ENCODE data around the gene PDE6B.
"Not testable (repeated sequence)": the region's sequence is repeated elsewhere in the genome, so short reads cannot be mapped to it uniquely, and the experiment has no call there.

Gene PDE6B

DNA sequence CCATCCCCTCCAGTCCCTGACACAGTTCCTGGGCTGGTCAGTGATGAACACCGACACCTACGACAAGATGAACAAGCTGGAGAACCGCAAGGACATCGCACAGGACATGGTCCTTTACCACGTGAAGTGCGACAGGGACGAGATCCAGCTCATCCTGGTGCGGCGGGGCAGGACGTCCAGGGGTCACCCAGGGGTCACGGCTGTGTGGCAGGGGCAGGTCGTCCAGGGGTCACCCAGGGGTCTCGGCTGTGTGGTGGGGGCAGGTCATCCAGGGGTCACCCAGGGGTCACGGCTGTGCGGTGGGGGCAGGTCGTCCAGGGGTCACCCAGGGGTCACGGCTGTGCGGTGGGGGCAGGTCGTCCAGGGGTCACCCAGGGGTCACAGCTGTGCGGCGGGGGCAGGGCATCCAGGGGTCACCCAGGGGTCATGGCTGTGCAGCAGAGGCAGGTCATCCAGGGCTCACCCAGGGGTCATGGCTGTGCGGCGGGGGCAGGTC, 32.0 kb downstream of the PDE6B start:
- no peak for DNase-seq

GRCh38 chr4:657834-658667, 32.7 kb downstream of the PDE6B start:
- no peak for DNase-seq

- DNase-seq = no peak
Measured at GRCh38 chr4:658681-659667, 33.6 kb downstream of the PDE6B start.

GRCh38 chr4:659851-660250, 34.5 kb downstream of the PDE6B start:
- DNase-seq = no peak

DNA sequence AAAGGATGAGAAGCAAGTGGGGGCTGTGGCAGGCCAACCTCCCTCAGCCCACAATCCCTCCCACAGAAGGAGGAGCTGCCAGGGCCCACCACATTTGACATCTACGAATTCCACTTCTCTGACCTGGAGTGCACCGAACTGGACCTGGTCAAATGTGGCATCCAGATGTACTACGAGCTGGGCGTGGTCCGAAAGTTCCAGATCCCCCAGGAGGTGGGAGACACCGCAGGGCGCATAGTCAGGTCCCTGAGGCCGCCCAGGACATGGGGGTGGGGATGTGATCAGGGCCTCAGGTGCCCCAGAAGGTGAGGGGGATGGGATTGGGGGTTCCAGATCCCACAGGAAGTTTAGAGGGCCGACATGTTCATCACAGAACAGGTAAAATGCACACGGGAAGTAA, 35.0 kb downstream of the PDE6B start:
- no peak for DNase-seq

GRCh38 chr4:661231-661630, 35.9 kb downstream of the PDE6B start:
- no peak for DNase-seq

- no peak for DNase-seq
Measured at GRCh38 chr4:661881-662761, 36.7 kb downstream of the PDE6B start.

- no peak for DNase-seq
Measured at GRCh38 chr4:663046-663437, 37.7 kb downstream of the PDE6B start.

GRCh38 chr4:663438-664428, 38.4 kb downstream of the PDE6B start:
- peak; percentile 79 to 84 for DNase-seq

GRCh38 chr4:664713-665231, 39.4 kb downstream of the PDE6B start:
- DNase-seq = no peak

- DNase-seq = no peak
Measured at GRCh38 chr4:665381-665750, 40.0 kb downstream of the PDE6B start.

DNA sequence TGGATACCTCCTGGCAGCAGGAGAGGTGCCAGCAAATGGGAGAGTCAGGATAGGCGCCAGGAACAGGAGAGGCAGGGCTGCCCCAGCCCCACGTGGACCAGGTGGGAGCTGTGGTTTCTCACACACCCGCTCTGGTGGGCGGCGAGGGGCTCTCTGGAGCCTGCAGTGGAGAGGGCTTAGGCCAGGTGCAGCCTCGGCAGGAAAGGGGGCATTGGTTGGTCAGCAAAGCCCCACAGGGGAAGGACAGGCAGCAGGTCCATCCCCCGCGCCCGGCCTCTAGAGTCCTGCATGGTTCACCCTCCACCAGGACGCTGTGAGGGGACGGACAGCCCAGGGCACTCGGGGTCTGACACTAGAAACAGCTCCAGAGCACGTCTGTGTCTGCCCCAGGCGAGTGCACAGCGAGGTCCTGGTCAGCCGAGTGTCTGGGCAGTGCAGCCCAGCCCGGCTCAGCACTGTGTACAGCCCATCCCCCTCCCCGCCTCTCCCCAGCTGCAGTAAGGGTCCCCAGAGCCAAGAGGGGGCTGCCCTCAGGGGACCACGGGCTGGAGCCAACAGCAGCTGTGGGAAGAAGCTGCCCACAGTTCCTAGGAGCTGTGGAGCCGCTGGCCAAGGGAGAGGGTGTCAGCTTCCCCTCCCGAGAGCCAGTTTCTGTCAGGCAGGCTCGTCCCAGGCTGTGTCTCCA, 40.5 kb downstream of the PDE6B start:
- no peak for DNase-seq

GRCh38 chr4:666436-666810, 41.0 kb downstream of the PDE6B start:
- no peak for DNase-seq

GRCh38 chr4:666822-667544, 41.6 kb downstream of the PDE6B start:
- DNase-seq = no peak

DNA sequence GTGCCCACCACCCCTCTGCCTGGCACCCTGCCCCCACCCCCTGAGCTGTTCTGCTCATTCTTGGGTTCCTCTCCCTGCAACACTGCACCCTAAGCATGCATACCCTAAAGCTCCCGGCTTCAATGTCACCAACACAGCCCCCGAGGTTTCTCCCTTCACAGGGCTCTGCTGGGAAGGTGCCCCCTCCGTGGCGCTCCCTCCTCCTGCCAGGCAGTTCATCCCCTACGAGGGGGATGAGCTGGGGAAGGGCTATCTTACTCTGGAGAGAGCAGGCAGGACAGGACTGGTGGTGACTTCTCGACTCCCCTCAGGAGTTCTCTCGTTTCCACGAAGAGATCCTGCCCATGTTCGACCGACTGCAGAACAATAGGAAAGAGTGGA, 42.2 kb downstream of the PDE6B start:
- no peak for DNase-seq

GRCh38 chr4:668219-668618, 42.8 kb downstream of the PDE6B start:
- DNase-seq = not testable (repeated sequence)

- DNase-seq = not testable (repeated sequence)
Measured at GRCh38 chr4:669806-670559, 44.6 kb downstream of the PDE6B start.

DNA sequence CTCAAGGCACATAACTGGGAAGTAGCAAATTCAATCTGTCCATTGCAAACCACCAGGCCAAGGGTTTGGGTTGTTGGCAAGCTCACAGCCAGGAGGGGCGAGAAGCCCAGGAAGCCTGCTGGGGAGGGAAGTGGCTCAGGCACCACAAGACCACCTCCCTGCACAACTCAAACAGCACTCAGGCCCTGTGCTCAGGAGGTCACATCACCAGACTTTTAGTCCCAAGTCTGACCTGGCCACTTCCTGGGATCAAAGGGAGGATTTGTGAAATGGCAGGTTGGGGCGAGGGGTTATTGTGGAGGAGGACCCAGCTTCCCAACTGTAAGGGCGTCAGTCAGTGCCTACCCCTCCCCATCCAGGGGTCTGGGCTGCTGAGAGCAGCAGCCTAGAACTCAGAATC, 46.4 kb downstream of the PDE6B start:
- no peak for DNase-seq
